Thoracic aorta (tissue), 2 donors: ENCODE data around the gene TRIM2. TPM values are rescaled to one million over a fixed set of nuclear protein-coding genes. Genes with fewer than 3 reads are reported as not detected.
A peak's percentile ranks its signal among the peaks of the same experiment; 100 is the strongest.

ENCODE experiments used
- ATAC-seq: fragments of 150-250 bp; one replicate; pipeline ENCODE4 v1.8.0; 2017; ENCODE audit warnings: low read depth; ENCODE audit not compliant: insufficient number of reproducible peaks, low FRiP score
- DNase-seq: peaks from one replicate; pipeline ENCODE4 v3.0.0-alpha.2; 2020; ENCODE audit warnings: low spot score
- H3K27ac ChIP-seq, 2 donors: fragments of 200-600 bp; sonication (generic); 1 replicate in 1 of 2; 2 replicates in 1 of 2; pipeline ENCODE4 v1.5.1; 2016; ENCODE audit warnings: mild to moderate bottlenecking in 2 of 2, moderate library complexity in 2 of 2
- H3K27me3 ChIP-seq: fragments of 200-600 bp; sonication (generic); replicated peaks from 2 replicates; pipeline ENCODE4 v1.6.0; 2016; ENCODE audit warnings: mild to moderate bottlenecking; ENCODE audit not compliant: insufficient read depth
- H3K36me3 ChIP-seq: fragments of 200-600 bp; sonication (generic); one replicate; pipeline ENCODE4 v1.5.1; 2016
- H3K4me1 ChIP-seq, 2 donors: fragments of 200-600 bp; sonication (generic); 1 replicate in 1 of 2; 2 replicates in 1 of 2; pipeline versions ENCODE4 v1.5.1 to v1.6.0; 2016; ENCODE audit warnings: low read depth in 2 of 2, mild to moderate bottlenecking in 1 of 2; ENCODE audit not compliant: control insufficient read depth in 1 of 2
- H3K4me3 ChIP-seq: fragments of 200-600 bp; sonication (generic); 2 replicates; pipeline ENCODE4 v1.5.1; 2016; ENCODE audit warnings: mild to moderate bottlenecking
- H3K9me3 ChIP-seq: fragments of 200-600 bp; sonication (generic); 2 replicates; pipeline ENCODE4 v1.5.1; 2016
- total RNA-seq, 2 donors: library from RNA; depleted of rRNA; stranded (reverse); fragments of >200 nt; gene quantifications; one replicate each; pipeline versions ENCODE4 v1.1.0 to v1.2.3, GENCODE V29; 2016
- TF ChIP-seq, protein P1 (sequence below): fragments of 200-600 bp; sonication (generic); IDR thresholded peaks from one replicate; pipeline ENCODE4 v1.5.1; 2019; ENCODE audit warnings: antibody characterized with exemption

Gene TRIM2
- total RNA-seq, 2 donors from 2014 or later, result 31.7 to 41.3 TPM

DNA sequence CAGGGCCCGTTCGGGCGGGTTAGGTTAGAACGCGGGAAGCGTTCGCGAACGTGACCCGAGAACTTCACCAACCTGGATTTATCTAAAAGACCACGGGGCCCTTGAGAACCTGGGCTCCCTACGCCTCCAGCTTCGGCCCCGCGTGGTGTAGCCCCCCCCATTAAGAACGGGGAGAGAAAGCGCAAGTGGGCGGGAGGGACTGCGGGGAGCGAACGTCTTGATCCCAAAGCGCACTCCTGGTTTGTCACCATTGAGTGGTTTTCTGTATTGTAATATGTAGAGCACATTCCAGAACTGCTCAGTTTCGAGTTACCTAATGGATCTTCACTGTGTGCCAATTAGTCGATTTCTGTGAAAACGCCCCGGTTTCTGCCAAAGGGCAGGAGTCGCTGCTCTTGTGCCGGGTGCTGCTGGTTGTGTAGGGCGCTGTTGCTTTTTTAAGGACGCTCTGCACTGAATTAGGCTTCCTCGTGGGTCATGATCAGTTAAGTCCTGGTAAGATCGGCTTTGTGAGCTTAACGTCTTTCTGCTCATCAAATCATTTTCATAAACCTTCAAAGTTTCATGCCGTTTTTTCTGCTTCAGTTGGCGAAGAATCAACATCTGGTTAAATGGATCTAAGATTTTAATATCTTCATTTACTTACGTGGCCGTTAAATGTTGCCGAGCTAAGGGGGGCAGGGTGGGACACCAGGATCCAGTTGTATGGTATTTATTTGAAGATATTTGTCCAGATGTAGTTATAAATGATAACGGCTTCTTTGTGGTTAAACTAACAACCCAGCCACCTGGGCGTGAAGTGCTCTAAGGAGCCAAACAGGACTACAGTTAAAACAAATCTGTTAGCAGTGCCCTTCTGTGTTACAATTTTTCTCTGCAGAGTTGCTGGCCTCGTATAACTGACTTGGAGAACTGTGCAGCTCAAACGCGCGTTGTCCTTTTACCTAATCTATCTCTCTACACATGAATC is 141.1 kb downstream of the TRIM2 start:
- Histone ChIP-seq H3K36me3 (no peaks in the 10 kb centered on the region), H3K4me1 (peaks cover 0 to 6% of the 10 kb centered on the region in 2 donors), H3K27ac (no peak overlapping the region), H3K4me3 (peak overlapping the region; percentile 85), H3K9me3 (no peaks in the 10 kb centered on the region), H3K27me3 (no peaks in the 10 kb centered on the region)
- TF ChIP-seq, protein P1, sequence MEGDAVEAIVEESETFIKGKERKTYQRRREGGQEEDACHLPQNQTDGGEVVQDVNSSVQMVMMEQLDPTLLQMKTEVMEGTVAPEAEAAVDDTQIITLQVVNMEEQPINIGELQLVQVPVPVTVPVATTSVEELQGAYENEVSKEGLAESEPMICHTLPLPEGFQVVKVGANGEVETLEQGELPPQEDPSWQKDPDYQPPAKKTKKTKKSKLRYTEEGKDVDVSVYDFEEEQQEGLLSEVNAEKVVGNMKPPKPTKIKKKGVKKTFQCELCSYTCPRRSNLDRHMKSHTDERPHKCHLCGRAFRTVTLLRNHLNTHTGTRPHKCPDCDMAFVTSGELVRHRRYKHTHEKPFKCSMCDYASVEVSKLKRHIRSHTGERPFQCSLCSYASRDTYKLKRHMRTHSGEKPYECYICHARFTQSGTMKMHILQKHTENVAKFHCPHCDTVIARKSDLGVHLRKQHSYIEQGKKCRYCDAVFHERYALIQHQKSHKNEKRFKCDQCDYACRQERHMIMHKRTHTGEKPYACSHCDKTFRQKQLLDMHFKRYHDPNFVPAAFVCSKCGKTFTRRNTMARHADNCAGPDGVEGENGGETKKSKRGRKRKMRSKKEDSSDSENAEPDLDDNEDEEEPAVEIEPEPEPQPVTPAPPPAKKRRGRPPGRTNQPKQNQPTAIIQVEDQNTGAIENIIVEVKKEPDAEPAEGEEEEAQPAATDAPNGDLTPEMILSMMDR, result no peak
- DNase-seq (no peak), ATAC-seq (no peak)

DNA sequence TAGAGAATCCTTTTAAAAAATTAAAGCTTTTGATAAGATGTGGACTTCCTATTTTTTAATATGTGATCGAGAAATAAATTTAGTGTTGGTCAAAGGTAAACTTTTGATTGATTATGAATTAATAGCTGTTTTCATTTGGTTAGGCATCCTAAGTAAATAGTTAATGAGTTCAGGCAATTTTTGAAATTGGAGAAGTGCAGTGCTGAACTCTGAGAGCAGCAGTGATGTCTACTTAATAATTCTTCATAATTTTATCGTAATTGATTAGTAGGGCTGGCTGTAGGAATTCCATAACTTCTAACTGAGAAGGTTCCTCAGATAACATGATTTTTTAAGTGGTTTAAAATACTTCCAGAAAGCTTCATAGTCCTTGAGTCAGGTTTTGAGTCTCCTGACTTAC is 141.8 kb downstream of the TRIM2 start:
- no peaks in the 10 kb centered on the region for H3K9me3 ChIP-seq
- TF ChIP-seq, protein P1, result no peak
- peak overlapping the region; percentile 85 for H3K4me3 ChIP-seq
- no peak for ATAC-seq
- H3K27ac ChIP-seq, result no peak overlapping the region
- no peak for DNase-seq
- H3K4me1 ChIP-seq, result peaks cover 0 to 6% of the 10 kb centered on the region in 2 donors
- no peaks in the 10 kb centered on the region for H3K27me3 ChIP-seq
- H3K36me3 ChIP-seq, result no peaks in the 10 kb centered on the region

DNA sequence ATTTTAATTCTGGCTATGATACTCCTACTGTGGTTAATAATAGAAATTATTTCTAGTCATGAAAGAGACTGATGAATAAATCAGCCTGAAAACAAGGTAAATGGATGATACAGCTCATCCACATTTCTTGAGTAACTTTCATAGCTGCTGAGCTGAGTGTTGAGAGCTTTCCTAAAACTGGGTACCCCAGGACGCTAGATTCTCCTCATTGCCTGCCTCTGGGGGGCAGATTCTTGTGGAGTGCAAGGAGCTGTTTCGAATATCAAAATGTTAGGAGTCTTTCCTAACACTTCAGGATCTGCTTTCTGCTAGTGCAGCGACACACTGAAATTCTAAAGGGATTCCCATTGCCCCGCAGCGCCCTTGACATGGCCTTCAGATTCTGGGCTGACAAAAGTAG is 142.3 kb downstream of the TRIM2 start:
- no peak overlapping the region for H3K4me3 ChIP-seq
- H3K27ac ChIP-seq, result no peak overlapping the region
- ATAC-seq (no peak), DNase-seq (no peak)
- H3K4me1 ChIP-seq, result peaks cover 0 to 4% of the 10 kb centered on the region in 2 donors
- TF ChIP-seq, protein P1, result no peak
- H3K36me3 ChIP-seq, result no peaks in the 10 kb centered on the region
- H3K9me3 ChIP-seq, result no peaks in the 10 kb centered on the region
- no peaks in the 10 kb centered on the region for H3K27me3 ChIP-seq

DNA sequence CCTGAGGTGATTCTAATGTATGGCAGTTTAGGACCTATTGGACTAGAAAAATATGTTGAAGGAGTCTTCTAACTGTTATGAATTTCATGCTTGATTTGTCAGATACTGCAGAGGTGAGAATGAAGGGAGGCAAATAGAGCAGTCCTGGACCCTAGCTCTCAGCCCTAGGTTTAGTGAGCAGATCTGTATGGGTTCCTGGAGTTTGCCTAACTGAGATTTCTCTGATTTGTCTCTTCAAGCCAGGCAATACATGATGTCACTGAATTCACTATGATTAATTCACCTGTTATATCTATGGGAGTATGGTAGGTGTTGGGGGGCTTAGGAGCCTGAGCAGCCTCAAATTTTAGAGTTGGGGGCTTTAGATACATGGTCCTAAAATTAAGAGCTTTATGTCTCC is 142.9 kb downstream of the TRIM2 start:
- H3K9me3 ChIP-seq, result no peaks in the 10 kb centered on the region
- TF ChIP-seq, protein P1, result no peak
- no peak for ATAC-seq

DNA sequence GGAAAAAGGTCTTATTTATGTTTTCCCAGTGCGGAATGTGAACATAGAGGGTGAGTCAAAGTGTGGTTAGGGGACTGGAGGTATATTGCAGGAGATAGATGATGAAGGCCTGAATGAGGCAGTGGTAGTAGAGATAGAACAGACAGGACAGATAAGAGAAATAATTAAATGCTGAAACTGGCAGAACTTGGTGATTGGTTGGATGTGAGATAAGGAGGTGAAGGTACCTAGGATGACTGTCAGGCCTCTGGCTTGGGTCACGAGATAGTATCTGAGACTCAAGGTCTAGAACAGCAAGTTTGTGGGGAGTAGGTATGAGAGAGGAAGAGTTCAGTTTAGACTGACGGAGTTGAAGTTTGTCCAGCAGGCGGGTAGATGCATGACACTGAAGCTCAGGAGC is 143.8 kb downstream of the TRIM2 start:
- no peak for DNase-seq
- TF ChIP-seq, protein P1, result no peak
- no peaks in the 10 kb centered on the region for H3K9me3 ChIP-seq
- no peaks in the 10 kb centered on the region for H3K36me3 ChIP-seq
- H3K4me3 ChIP-seq, result no peak overlapping the region
- H3K27me3 ChIP-seq, result no peaks in the 10 kb centered on the region
- H3K27ac ChIP-seq, result no peak overlapping the region
- no peaks in the 10 kb centered on the region for H3K4me1 ChIP-seq
- ATAC-seq, result no peak

More for the DNA sequence above, 142.9 kb downstream of the TRIM2 start:
- Histone ChIP-seq H3K4me3 (no peak overlapping the region), H3K4me1 (no peaks in the 10 kb centered on the region), H3K27ac (no peak overlapping the region), H3K27me3 (no peaks in the 10 kb centered on the region), H3K36me3 (no peaks in the 10 kb centered on the region)
- no peak for DNase-seq
